Measurements from ENCODE around the gene RER1. TPM values are rescaled to one million over a fixed set of nuclear protein-coding genes. Genes with fewer than 3 reads are reported as not detected.

RER1 gene
- total RNA-seq, 1 donor from 2014 or later, result 147 TPM

DNA sequence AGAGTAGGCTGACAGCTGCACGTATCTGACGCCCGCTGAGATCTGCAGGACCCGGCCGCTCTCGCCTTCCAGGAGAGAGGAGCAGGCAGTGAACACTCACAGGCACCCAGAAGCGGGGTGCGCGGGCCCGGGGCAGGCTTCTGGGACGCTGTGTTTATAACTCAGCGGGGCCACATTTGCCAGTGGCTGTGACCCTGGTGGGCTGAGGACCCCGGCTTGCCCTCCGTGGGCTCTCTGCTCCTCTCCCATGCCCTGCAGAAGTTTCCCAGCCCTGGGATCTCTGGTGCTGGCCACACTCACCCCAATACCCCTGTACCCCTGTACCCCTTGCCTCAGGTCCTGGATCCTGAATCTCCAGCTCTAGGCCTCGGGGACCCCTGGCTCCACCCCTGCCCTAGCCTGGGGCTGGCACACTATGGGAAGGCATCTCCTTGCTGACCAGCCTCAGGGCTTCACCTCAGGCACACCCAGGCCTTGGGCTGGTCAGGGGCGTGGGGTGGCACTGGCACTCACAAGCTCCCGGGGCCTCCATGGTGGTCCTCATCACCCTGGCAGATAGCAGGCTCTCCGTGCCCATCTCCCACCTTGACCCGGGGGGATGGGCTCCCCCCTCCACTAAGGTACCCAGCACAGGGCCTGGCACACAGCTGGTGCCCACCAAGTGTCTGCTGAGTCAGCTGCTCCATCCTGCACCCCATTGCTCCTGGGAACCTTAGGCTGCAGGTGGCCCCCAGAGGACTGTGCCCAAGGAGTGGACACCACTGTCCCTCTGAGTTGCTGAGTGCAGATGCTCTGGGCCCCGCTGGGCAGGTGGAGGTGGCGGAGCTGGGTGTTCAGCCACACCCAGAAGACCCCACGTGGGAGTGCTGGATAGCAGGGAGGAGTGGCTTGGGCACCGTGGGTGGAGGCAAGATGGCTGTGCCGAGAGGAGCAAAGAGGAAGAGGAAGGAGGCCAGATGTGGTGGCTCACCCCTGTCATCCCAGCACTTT, 32.7 kb upstream of the RER1 start:
- H3K4me1 Mint-ChIP-seq (ENCODE audit: unreplicated experiment), result peaks cover 2% of the 10 kb centered on the region
- TF ChIP-seq, protein P1, sequence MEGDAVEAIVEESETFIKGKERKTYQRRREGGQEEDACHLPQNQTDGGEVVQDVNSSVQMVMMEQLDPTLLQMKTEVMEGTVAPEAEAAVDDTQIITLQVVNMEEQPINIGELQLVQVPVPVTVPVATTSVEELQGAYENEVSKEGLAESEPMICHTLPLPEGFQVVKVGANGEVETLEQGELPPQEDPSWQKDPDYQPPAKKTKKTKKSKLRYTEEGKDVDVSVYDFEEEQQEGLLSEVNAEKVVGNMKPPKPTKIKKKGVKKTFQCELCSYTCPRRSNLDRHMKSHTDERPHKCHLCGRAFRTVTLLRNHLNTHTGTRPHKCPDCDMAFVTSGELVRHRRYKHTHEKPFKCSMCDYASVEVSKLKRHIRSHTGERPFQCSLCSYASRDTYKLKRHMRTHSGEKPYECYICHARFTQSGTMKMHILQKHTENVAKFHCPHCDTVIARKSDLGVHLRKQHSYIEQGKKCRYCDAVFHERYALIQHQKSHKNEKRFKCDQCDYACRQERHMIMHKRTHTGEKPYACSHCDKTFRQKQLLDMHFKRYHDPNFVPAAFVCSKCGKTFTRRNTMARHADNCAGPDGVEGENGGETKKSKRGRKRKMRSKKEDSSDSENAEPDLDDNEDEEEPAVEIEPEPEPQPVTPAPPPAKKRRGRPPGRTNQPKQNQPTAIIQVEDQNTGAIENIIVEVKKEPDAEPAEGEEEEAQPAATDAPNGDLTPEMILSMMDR (IDR thresholded peaks at IDR 0.05), result no peak
- DNase-seq (ENCODE audit: extremely low spot score, unreplicated experiment), result no peak
- peaks cover 3% of the 10 kb centered on the region for H3K9me3 Mint-ChIP-seq (ENCODE audit: unreplicated experiment)
- H3K27ac Mint-ChIP-seq (ENCODE audit: unreplicated experiment), result no peak overlapping the region
- no peak overlapping the region for H3K4me3 Mint-ChIP-seq (ENCODE audit: unreplicated experiment)
- peaks cover 4% of the 10 kb centered on the region for H3K36me3 Mint-ChIP-seq (ENCODE audit: unreplicated experiment)
- no peaks in the 10 kb centered on the region for H3K27me3 Mint-ChIP-seq (ENCODE audit: unreplicated experiment)

DNA sequence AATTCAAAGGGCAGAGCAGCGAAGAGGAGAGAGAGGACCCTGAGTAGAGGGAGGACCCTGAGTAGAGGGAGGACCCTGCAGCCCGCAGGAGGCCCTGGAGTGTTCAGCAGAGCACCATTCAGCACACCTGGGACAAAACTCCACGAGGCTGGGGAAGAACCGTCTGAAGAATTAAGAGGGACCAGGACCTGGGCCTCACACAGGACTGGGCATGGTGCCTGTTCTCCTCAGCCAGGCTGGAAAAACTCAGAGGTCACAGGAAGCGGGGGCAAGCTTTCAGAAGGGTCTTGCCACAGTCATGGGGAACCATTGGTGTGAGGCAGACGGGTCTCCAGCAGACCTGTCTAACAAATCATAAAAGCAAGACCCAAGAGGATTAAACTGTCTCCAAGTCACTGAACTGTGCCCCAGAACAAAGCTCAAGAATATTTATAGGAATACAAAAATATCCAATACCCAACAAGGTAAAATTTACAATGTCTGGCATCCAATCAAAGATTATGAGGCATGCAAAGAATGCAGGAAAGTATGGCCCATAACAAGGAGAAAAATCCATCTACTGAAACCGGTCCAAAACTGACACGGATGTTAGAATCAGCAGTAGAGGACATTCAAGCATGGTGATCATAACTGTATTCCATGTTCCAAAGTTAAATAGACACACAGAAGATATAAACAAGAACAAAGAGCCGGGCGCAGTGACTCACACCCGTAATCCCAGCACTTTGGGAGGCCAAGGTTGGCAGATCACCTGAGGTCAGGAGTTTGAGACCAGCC, 30.9 kb upstream of the RER1 start:
- Mint-ChIP-seq H3K4me1 (ENCODE audit: unreplicated experiment) (peaks cover 2% of the 10 kb centered on the region), H3K4me3 (ENCODE audit: unreplicated experiment) (no peak overlapping the region), H3K9me3 (ENCODE audit: unreplicated experiment) (peaks cover 5% of the 10 kb centered on the region), H3K27ac (ENCODE audit: unreplicated experiment) (no peak overlapping the region), H3K27me3 (ENCODE audit: unreplicated experiment) (no peaks in the 10 kb centered on the region), H3K36me3 (ENCODE audit: unreplicated experiment) (peaks cover 4% of the 10 kb centered on the region)
- TF ChIP-seq, protein P1 (IDR thresholded peaks at IDR 0.05), result no peak
- no peak for DNase-seq (ENCODE audit: extremely low spot score, unreplicated experiment)

DNA sequence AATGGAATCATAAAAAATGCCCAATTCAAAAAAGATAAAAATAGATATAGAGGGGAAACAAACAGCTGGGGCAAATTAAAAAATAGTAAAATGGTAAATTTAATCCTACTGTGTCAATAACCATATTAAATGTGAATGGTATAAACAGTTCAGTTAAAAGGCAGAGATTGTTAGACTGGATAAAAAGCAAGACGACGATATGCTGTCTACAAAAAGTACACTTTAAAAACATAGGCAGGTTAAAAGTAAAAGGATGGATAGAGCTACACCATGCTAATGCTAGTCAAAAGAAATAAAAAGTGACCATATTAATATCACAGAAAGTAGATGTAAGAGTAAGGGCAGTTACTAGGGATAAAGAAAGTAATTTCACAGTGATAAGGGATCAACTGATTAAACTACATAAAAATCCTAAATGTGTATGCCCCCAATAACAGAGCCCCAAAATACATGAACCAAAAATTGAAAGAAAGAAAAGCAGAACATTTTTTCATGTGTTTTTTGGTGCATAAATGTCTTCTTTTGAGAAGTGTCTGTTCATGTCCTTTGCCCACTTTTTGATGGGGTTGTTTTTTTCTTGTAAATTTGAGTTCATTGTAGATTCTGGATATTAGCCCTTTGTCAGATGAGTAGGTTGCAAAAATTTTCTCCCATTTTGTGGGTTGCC, 27.7 kb upstream of the RER1 start:
- Mint-ChIP-seq H3K36me3 (ENCODE audit: unreplicated experiment) (peaks cover 6% of the 10 kb centered on the region), H3K27me3 (ENCODE audit: unreplicated experiment) (no peaks in the 10 kb centered on the region), H3K9me3 (ENCODE audit: unreplicated experiment) (peaks cover 5% of the 10 kb centered on the region), H3K4me3 (ENCODE audit: unreplicated experiment) (no peak overlapping the region), H3K4me1 (ENCODE audit: unreplicated experiment) (peaks cover 2% of the 10 kb centered on the region), H3K27ac (ENCODE audit: unreplicated experiment) (no peak overlapping the region)
- TF ChIP-seq, protein P1 (IDR thresholded peaks at IDR 0.05), result no peak
- no peak for DNase-seq (ENCODE audit: extremely low spot score, unreplicated experiment)

DNA sequence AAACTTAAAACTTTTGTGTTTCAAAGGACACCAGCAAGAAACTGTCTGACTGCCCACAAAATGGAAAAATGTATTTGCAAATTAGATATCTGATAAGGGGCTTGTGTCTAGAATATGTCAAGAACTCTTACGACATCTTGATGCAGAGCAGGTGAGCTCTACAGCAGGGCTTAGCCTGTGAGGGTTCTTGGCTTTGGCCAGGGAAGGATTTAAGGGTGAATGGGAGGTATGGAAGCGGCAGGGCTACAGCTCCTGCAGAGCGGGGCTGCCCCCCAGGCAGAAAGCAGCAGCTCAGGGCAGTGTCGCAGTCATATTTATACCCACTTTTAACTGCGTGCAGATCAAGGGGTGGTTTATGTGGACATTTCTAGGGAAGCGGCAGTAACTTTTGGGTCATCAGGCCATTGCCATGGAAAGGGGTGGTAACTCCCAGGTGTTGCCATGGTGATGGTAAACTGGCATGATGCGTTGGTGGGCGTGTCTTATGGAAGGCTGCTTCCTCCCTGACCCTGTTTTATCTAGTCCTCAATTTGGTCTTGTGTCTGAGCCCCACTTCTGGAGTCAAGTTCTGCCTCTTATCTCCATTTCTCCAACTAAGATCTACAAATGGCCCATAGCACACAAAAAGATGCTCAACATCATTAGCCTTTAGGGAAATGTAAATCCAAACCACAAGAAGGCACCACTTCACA, 23.4 kb upstream of the RER1 start:
- TF ChIP-seq, protein P1 (IDR thresholded peaks at IDR 0.05), result no peak
- Mint-ChIP-seq H3K36me3 (ENCODE audit: unreplicated experiment) (peaks cover 3% of the 10 kb centered on the region), H3K27me3 (ENCODE audit: unreplicated experiment) (no peaks in the 10 kb centered on the region), H3K4me1 (ENCODE audit: unreplicated experiment) (peaks cover 6% of the 10 kb centered on the region), H3K9me3 (ENCODE audit: unreplicated experiment) (peaks cover 5% of the 10 kb centered on the region), H3K27ac (ENCODE audit: unreplicated experiment) (no peak overlapping the region), H3K4me3 (ENCODE audit: unreplicated experiment) (no peak overlapping the region)
- DNase-seq (ENCODE audit: extremely low spot score, unreplicated experiment), result no peak

Data from osteocyte (in vitro differentiated cells).